Fibroblast of skin of left biceps (primary cell): ENCODE data around the gene MEG3.

Experiments used
- DNase-seq, 2 experiments: peaks; one replicate each; pipeline ENCODE4 v3.0.0-alpha.2; 2013; ENCODE audit warnings: low read depth in 2 of 2

Gene MEG3

DNA sequence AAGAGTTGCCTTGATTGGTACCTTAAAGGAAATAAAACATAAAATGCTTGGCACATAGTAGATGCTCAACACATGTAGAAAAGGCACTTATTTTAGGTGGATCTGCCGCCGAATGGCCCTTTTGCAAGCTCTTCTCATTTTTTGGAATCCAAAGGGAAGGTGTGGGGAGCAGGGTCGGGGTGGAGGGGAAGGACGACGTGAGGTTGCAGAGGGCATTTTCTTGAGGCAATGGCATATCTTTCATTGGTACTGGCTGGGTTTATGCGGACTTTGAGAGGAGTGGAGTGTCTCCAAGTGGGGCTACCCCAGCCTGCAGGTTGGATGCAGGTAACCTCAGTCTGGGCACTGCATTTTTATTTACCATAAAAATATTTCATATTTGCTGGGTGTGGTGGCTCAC is 69.5 kb downstream of the MEG3 start:
- no peak for DNase-seq

DNA sequence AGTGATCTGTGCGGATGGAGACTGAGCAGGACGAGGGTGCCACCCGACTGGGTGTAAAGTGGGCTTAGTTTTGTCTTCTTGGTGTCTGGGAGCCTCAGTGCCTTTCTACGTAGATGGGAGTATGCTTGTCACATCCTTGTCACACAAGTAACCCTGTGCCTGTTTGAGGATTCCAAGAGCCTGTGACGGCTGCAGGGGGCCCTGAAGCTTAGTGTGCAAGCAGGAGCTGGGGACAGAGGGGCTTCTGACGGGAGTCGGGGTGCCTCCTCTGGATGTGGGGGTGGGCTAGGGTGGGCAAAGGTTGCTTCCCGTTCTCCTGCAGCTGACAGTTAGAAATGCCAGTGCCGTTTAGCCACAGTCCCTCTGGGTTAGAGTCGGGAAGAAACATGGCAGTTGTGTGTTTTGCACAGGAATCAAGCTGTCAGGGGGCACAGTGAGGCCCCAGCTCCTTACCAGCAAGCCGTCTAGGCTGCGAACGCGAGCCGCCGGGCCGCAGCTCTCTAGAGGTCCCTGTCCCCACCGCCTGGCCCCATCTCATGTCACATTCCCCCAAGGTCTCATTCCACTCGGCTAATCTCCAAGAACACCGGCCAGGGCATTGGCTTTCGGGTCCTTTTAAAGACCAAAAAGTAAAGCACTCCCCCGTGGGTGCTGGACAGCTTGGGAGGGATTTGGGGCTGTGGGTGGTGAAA is 70.6 kb downstream of the MEG3 start:
- DNase-seq: no peak

DNA sequence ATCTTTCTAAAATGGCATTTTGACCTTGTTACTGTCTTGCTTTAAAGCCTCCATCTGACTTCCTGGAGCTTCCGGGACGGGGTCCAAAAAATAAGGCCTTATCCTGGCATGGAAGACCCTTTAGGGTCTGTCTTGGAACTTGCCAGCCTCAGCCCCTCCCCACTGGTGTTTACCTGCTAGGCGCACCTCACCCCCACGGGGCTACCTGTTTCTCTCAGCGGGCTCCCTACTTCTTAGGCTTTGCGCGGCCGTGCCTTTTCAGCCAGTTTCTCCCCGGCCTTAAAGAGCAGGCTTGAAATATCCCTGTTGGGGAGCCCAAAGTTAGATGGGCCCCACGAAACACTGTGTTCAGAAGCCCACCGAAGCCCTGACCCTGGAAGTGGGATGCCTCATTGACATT is 72.5 kb downstream of the MEG3 start:
- DNase-seq: no peak

GRCh38 chr14:100898935-100899883 is 73.3 kb downstream of the MEG3 start:
- no peak for DNase-seq

DNA sequence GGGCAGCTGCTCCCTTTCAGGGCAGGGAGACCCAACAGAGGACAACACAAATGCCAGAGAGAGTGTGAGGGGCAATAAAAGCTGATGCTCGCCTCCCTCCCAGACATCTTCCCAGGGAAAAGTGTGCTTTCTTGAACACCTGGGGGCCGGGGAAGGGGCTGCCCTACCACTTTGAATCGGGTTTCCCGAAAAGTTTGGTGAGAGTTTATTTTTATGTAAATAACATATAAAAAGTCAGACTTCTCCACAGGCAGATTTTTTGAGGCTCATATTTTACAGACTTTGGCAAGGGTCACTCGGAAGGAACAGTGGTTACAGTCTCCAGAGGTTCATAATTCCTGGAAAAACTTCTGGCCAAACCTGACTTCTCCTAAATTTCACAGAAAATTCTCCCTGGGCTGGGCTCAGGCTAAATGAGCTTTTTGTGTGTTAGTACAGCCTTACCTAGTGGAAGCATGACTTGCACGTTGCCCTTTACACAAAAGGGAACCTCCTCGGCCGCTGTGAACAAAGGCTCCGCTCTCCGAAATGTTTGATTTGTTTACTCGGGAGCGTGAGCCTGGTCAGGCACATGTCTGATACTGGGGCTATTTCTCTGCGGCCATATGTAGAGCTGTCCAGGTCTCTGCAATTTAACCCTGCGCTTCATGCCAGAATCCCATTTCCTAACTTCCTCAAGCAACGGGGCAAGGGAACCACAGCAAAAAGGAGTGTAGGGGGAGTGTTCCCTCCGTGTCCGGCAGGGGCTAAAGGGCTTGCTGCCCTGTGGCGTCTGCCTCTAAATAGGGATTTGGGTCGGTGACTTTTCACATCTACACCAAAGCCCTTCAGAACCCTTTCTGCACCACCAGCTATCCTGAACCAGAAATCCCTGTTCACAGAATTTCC is 74.2 kb downstream of the MEG3 start:
- no peak for DNase-seq

DNA sequence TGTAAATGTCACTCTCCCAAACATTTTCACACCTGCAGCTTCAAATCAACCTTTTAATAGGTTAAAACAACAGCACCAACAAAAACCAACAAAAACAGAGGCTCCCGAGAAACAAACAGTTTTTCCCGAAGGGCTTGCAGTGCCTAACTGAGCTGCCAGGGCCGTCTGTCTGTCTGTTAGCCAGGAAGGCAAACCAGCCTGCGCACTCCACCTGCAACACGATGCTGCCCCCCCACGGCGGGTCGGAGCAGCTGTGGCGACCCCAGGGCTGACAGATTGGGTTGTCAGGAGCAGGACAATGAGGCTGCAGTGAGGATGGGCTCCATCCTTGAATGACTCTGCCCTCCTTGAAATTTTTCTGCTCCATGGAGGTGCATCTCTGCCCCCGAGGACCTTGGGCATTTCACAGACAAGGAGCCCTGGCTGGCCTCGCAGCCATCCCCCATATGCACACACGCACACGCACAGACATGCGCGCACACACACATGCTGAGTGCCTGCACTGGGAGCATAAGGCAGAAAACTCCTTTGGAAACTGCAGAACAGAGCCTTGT is 75.0 kb downstream of the MEG3 start:
- no peak for DNase-seq

DNA sequence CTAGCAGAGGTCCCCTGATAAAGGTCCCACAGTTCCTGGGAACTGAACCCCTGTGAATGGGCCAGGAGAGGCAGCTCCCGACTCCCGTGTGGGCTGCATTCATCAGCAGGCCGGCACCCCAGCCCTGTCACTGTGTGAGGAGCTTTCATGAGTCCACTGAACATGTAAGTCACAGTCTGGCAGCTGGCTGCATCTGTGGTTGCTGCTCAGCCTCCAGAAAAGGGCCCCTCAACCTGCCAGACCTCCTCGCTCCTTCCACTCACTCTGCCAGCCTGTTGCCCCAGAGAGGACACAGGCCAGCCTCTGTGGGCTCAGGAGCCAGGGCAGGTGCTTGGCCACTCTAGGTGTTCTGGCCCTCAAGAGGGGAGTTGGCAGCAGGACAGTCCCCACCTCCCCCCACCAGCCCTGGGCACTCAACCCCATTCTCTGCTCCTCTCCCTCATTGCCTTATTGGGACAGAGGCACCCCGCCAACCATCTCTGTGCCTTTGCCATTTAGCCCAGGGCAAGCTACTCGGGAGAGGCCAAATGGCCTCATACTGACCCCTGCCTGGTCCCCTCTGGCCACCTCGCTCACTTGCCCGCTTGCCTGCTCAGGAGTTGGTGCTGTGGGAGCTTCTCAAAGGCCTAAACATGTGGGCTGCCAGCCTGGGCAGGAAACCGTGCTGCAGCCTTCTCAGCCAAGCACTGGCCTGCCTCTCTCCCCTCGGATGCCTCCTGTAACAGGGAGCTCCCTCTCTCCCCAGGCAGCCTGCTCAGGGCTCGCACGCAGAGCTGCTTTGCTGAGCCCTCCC is 75.7 kb downstream of the MEG3 start:
- DNase-seq: no peak

DNA sequence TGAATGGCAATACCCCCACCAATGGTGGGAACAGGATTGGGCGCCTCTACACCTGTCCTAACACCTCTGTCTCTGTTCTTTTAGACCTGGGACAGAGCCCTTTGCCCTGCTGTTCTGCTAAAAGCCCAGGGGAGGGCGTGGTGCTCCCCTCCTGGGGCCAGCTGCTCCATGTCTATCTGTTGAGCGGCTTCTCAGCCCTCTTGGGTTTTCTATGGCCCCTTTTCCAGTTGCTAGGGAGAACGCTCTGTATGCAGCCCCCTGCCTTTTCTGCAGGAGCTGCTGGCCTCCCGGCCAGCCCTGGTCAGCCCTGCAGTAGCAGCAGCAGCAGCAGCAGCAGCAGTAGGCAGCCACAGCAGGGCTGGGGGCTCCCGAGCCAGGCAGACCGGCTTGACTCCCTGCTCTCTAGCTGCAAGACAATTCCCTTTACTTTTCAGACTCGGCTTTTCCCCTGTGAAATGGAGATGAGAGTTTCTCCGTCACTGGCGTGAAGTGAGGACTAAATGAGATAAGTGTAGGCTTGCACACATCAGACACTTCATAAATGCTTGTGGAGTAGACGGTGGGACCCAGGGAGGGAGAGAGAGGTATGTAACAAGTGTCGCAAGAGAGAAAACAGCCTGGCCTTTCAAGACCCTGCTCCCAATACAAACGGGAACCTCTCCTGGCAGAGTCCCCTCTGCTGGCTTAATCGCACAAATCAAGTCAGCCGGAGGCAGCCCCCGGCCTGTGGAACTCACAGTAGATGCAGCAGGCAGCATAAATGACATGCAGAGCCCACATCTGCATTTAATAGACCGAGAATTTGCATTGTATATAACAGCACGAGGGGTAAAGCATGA is 76.6 kb downstream of the MEG3 start:
- DNase-seq: no peak

GRCh38 chr14:100903134-100903468 is 77.2 kb downstream of the MEG3 start:
- DNase-seq: no peak

- DNase-seq: no peak
Measured at GRCh38 chr14:100903672-100904185, 77.8 kb downstream of the MEG3 start, which contains the start of gene RTL1. Gene RTL1, minus strand, starts transcription at chr14:100903722. Its CDS starts 18,934 bp downstream, at chr14:100884788.

GRCh38 chr14:100904307-100905087 is 78.6 kb downstream of the MEG3 start:
- no peak for DNase-seq

DNA sequence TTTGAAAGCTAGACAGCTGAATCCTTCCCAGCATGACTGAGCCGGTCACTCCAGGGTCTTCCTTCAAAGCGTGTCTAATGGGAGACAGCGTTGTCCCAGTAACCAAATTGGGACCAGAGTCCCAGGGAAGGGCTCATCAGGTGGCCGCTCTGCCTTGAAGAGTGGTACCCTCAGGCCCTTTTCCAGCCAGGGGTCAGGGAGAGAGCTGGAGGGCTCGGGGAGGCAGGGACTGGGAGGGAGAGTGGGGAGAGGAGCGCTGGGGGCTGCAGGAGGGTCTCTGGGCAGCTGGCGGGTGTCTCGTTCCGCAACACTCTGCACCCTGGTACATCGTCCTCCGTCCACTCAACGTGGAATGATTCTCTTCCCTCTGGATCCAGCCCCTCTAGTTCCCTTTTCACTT is 79.2 kb downstream of the MEG3 start:
- no peak for DNase-seq

DNA sequence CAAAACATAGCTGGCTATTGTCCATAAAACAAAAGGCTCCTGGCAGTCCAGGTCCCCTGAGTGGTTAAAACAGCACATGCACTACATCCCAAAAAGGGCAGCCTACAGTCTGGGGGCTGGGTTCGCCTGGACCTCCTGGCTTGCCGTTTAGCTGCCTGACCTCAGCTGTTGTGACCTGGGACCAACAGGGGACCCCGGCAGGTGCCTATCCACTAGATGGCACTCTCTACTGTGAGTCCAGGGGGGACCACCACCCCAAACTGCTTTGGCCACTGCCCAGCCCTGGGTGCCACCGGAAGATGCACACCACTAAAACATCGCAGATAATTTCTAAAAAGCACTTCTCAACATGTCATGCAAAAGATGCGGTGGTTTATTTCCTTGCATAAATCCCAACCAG is 80.5 kb downstream of the MEG3 start:
- no peak for DNase-seq

DNA sequence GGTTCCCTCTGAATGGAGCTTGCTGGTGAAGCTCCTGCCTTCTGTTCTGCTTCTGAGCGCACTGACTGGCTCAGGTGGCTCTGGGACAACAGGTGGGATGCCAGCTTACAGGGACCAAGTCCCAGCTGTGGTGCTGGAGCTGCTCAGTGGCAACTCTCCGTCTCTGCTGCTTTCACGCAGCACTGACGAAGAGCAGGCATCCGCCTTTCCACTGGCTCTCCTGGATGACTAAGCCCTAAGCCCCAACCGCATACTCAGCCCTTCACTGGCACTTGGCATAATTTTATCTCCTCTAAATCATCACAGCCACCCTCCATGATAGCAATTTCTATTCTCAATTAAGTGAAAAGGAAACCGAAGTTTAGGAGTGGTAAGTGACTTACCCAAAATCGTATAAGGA is 81.3 kb downstream of the MEG3 start:
- no peak for DNase-seq

DNA sequence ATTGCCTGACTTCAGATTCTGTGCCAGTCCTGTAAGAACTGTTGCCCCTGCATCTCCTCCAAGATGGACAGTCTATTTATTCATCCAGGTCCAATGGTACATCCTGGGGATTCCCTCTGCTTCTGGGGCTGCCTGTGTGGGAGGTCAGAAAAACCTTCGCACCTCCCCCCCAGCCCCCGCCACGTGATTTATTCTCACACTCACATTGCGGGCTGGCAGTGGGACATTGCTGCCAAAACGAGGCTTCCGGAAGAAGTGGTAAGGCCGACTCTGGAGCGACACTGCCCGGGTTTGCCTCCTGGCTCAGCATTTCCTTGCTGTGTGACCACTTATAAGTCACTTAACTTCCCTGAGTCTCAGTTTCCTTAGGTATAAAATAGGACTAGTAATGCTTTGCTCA is 83.5 kb downstream of the MEG3 start:
- no peak for DNase-seq
